GM23338 (cell line): ENCODE data around the gene SLC4A8.

Source experiments
- CREB1 ChIP-seq: fragments of 250-450 bp; sonication (Bioruptor Pico); IDR thresholded peaks from 2 replicates; pipeline ENCODE4 v1.5.0; 2020; ENCODE audit warnings: low read depth, mild to moderate bottlenecking, moderate library complexity
- ETS1 ChIP-seq: IDR thresholded peaks from 2 replicates; pipeline ENCODE4 v1.6.1; 2016; ENCODE audit warnings: antibody characterized with exemption
- EZH2 ChIP-seq: fragments of 200-600 bp; sonication (generic); IDR thresholded peaks from one replicate; pipeline ENCODE4 v1.8.0; 2017; ENCODE audit warnings: antibody characterized with exemption, mild to moderate bottlenecking, low read depth; ENCODE audit not compliant: unreplicated experiment
- EZH2phosphoT487 ChIP-seq: fragments of 200-600 bp; sonication (generic); IDR thresholded peaks from one replicate; pipeline ENCODE4 v1.8.1; 2018; ENCODE audit warnings: antibody characterized with exemption; ENCODE audit not compliant: unreplicated experiment
- JUNB ChIP-seq: IDR thresholded peaks from one replicate; pipeline ENCODE4 v1.6.1; 2016; ENCODE audit warnings: antibody characterized with exemption; ENCODE audit not compliant: unreplicated experiment
- NANOG ChIP-seq: IDR thresholded peaks from 2 replicates; pipeline ENCODE4 v1.6.1; 2016; ENCODE audit warnings: antibody characterized with exemption, borderline replicate concordance
- POLR2AphosphoS5 ChIP-seq: IDR thresholded peaks from 2 replicates; pipeline ENCODE4 v1.6.1; 2016; ENCODE audit warnings: antibody characterized with exemption, low read depth
- STAT1 ChIP-seq: IDR thresholded peaks from one replicate; pipeline ENCODE4 v1.6.1; 2016; ENCODE audit warnings: antibody characterized with exemption; ENCODE audit not compliant: unreplicated experiment
- ZNF114 ChIP-seq: fragments of 250-450 bp; sonication (Bioruptor Pico); IDR thresholded peaks from 2 replicates; pipeline ENCODE4 v1.5.0; 2020; ENCODE audit warnings: mild to moderate bottlenecking, moderate library complexity
- ZNF331 ChIP-seq: fragments of 250-450 bp; sonication (Bioruptor Pico); IDR thresholded peaks from 2 replicates; pipeline ENCODE4 v1.5.0; 2020; ENCODE audit warnings: low read depth, mild to moderate bottlenecking, moderate library complexity
- TF ChIP-seq, protein P1 (sequence below), 2 experiments: fragments of 200-600 bp in 1 of 2; sonication (generic) in 1 of 2; conservative IDR thresholded peaks; 2 replicates each; pipeline versions ENCODE4 v1.5.1 to v1.6.1; 2016 to 2017; ENCODE audit warnings: antibody characterized with exemption in 2 of 2, low read depth in 2 of 2, mild to moderate bottlenecking in 2 of 2, moderate library complexity in 1 of 2
- TF ChIP-seq, protein P2 (sequence below): IDR thresholded peaks from one replicate; pipeline ENCODE4 v1.6.1; 2018; ENCODE audit warnings: antibody characterized with exemption; ENCODE audit not compliant: unreplicated experiment
- TF ChIP-seq, protein P3 (sequence below): fragments of 250-450 bp; sonication (Bioruptor Pico); IDR thresholded peaks from 2 replicates; pipeline ENCODE4 v1.5.0; 2020; ENCODE audit warnings: mild to moderate bottlenecking, moderate library complexity

GRCh38 chr12:51449580-51450246 lies 25.1 kb downstream of the SLC4A8 start:
- no peak for TF ChIP-seq JUNB
- TF ChIP-seq EZH2, result no peak
- TF ChIP-seq EZH2phosphoT487, result no peak
- TF ChIP-seq, protein P1, sequence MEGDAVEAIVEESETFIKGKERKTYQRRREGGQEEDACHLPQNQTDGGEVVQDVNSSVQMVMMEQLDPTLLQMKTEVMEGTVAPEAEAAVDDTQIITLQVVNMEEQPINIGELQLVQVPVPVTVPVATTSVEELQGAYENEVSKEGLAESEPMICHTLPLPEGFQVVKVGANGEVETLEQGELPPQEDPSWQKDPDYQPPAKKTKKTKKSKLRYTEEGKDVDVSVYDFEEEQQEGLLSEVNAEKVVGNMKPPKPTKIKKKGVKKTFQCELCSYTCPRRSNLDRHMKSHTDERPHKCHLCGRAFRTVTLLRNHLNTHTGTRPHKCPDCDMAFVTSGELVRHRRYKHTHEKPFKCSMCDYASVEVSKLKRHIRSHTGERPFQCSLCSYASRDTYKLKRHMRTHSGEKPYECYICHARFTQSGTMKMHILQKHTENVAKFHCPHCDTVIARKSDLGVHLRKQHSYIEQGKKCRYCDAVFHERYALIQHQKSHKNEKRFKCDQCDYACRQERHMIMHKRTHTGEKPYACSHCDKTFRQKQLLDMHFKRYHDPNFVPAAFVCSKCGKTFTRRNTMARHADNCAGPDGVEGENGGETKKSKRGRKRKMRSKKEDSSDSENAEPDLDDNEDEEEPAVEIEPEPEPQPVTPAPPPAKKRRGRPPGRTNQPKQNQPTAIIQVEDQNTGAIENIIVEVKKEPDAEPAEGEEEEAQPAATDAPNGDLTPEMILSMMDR (conservative IDR thresholded peaks at IDR 0.05; ENCODE audit: low read depth in 2 of 2), result no peak
- no peak for TF ChIP-seq POLR2AphosphoS5
- no peak for TF ChIP-seq CREB1 (CRISPR knock-in tag)
- TF ChIP-seq ETS1, result no peak
- no peak for TF ChIP-seq ZNF331 (CRISPR knock-in tag)
- TF ChIP-seq, protein P2, sequence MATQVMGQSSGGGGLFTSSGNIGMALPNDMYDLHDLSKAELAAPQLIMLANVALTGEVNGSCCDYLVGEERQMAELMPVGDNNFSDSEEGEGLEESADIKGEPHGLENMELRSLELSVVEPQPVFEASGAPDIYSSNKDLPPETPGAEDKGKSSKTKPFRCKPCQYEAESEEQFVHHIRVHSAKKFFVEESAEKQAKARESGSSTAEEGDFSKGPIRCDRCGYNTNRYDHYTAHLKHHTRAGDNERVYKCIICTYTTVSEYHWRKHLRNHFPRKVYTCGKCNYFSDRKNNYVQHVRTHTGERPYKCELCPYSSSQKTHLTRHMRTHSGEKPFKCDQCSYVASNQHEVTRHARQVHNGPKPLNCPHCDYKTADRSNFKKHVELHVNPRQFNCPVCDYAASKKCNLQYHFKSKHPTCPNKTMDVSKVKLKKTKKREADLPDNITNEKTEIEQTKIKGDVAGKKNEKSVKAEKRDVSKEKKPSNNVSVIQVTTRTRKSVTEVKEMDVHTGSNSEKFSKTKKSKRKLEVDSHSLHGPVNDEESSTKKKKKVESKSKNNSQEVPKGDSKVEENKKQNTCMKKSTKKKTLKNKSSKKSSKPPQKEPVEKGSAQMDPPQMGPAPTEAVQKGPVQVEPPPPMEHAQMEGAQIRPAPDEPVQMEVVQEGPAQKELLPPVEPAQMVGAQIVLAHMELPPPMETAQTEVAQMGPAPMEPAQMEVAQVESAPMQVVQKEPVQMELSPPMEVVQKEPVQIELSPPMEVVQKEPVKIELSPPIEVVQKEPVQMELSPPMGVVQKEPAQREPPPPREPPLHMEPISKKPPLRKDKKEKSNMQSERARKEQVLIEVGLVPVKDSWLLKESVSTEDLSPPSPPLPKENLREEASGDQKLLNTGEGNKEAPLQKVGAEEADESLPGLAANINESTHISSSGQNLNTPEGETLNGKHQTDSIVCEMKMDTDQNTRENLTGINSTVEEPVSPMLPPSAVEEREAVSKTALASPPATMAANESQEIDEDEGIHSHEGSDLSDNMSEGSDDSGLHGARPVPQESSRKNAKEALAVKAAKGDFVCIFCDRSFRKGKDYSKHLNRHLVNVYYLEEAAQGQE, result no peak
- no peak for TF ChIP-seq NANOG
- TF ChIP-seq STAT1, result no peak
- TF ChIP-seq, protein P3, sequence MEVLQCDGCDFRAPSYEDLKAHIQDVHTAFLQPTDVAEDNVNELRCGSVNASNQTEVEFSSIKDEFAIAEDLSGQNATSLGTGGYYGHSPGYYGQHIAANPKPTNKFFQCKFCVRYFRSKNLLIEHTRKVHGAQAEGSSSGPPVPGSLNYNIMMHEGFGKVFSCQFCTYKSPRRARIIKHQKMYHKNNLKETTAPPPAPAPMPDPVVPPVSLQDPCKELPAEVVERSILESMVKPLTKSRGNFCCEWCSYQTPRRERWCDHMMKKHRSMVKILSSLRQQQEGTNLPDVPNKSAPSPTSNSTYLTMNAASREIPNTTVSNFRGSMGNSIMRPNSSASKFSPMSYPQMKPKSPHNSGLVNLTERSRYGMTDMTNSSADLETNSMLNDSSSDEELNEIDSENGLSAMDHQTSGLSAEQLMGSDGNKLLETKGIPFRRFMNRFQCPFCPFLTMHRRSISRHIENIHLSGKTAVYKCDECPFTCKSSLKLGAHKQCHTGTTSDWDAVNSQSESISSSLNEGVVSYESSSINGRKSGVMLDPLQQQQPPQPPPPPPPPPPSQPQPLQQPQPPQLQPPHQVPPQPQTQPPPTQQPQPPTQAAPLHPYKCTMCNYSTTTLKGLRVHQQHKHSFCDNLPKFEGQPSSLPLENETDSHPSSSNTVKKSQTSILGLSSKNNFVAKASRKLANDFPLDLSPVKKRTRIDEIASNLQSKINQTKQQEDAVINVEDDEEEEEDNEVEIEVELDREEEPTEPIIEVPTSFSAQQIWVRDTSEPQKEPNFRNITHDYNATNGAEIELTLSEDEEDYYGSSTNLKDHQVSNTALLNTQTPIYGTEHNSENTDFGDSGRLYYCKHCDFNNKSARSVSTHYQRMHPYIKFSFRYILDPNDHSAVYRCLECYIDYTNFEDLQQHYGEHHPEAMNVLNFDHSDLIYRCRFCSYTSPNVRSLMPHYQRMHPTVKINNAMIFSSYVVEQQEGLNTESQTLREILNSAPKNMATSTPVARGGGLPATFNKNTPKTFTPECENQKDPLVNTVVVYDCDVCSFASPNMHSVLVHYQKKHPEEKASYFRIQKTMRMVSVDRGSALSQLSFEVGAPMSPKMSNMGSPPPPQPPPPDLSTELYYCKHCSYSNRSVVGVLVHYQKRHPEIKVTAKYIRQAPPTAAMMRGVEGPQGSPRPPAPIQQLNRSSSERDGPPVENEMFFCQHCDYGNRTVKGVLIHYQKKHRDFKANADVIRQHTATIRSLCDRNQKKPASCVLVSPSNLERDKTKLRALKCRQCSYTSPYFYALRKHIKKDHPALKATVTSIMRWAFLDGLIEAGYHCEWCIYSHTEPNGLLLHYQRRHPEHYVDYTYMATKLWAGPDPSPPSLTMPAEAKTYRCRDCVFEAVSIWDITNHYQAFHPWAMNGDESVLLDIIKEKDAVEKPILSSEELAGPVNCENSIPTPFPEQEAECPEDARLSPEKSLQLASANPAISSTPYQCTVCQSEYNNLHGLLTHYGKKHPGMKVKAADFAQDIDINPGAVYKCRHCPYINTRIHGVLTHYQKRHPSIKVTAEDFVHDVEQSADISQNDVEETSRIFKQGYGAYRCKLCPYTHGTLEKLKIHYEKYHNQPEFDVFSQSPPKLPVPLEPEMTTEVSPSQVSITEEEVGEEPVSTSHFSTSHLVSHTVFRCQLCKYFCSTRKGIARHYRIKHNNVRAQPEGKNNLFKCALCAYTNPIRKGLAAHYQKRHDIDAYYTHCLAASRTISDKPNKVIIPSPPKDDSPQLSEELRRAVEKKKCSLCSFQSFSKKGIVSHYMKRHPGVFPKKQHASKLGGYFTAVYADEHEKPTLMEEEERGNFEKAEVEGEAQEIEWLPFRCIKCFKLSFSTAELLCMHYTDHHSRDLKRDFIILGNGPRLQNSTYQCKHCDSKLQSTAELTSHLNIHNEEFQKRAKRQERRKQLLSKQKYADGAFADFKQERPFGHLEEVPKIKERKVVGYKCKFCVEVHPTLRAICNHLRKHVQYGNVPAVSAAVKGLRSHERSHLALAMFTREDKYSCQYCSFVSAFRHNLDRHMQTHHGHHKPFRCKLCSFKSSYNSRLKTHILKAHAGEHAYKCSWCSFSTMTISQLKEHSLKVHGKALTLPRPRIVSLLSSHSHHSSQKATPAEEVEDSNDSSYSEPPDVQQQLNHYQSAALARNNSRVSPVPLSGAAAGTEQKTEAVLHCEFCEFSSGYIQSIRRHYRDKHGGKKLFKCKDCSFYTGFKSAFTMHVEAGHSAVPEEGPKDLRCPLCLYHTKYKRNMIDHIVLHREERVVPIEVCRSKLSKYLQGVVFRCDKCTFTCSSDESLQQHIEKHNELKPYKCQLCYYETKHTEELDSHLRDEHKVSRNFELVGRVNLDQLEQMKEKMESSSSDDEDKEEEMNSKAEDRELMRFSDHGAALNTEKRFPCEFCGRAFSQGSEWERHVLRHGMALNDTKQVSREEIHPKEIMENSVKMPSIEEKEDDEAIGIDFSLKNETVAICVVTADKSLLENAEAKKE (CRISPR knock-in tag), result no peak
- no peak for TF ChIP-seq ZNF114 (CRISPR knock-in tag)
